Activated CD4-positive, alpha-beta T cell treated with anti-CD3 and anti-CD28 coated beads, Interleukin-2, Interleukin-6, amounts not matched to agents 100 ng/mL and 50 ng/mL, durations not matched to agents 16 hours and 8 hours (primary cell): ENCODE results near the gene PLD3.
A peak's percentile ranks its signal among the peaks of the same experiment; 100 is the strongest.

Experiments used
- DNase-seq: peaks from one replicate; pipeline ENCODE4 v3.0.0-alpha.2; 2020

Gene PLD3

DNA sequence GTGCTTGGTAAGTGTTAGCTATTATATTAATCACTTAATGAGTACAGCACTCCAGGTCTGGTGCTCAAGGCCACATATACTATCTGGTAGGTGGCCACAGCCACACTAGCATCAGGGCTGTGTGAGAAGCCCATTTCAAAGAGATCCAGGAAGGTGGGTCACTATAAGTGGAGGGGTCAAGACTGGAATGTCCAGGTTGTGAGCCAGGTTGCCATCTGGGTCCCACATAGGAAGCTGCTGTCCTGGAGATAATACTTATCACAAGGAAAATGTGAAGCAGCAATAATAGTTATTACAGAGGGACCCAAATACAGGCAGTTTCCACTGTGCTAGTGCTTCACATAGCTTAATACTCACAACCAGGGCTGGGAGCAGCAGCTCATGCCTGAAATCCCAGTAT lies 13.4 kb upstream of the PLD3 start:
- no peak for DNase-seq

DNA sequence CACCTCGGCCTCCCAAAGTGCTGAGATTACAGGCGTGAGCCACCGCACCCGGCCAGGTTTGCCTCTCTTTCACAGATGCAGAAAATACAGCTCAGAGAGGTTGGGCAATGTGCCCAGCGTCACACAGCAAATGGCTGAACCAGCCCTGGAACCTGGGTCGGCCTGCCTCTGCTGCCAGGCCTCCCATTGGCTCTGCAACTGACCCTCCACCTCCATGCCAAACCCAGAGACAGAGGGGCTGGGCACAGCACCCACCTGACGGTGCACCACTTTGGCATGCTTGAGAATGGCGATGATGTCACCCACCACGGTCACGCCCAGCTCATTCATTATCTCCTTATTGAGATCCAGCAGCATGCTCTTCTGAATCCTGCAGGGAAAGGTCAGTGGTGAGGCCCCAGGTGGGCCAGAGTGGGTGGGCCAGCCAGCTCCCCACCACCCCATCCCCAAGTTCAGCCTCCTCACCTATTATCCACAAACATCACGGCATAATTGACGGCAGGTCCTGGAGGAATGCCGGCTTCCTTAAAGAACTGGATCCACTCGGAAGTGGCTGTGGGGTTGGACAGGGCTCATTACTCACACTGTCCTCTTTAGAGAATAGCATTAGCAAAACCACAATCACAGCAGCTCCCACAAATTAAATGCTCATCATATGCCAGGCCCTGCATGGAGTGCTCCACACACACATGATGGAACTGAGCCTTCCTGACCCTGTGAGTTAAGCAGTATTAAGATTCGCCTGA lies 12.5 kb upstream of the PLD3 start:
- no peak for DNase-seq

DNA sequence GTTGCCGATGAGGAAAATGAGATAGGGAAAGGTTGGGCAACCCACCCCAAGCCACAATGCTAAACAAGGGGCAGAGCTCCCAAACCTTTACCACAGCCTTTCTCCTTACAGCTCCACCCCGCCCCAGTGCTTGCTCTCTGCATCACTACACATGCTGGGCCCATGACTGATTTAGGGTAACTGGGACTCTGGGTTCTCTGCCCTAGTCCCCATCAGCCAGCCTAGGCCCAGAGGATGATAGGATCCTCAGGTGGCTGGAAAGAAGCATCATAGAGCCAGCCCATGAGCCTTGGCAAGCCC lies 11.9 kb upstream of the PLD3 start:
- DNase-seq: no peak

DNA sequence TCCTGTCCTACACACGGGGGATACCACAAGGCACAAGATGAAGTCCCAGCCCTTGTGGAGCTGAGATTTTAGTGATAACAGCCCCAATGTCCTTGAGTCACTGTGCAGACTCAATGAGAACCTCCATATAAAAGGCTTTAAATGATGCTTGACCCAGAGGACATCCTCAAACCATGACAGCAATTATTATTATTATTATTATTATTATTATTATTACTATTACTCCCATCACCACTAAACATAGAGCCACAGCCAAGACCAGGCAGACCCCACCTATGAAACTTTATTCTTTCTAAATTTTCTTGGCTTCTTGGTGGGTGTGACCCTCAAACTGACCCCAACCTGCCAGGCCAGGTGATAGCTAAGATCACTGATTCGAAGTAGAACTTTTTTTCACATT lies 11.4 kb upstream of the PLD3 start:
- DNase-seq: no peak

DNA sequence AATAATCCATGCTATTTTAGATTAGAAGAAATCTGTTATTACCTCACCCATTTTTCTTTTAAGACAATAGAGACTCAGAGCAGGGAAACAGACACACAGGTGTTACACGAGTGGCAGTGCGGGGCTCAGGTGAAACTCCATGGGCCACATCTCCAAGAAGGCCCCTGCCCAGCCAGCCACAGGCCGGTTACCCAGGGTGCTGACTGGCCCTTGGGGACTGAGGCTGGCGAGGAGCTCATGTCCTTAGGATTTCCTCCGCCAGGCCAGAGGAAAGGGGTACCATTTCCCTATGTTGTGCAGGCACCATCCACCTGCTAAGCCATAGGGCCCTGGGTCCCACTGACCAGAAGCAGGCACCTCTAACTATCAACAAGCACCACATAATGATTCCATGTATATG lies 10.9 kb upstream of the PLD3 start:
- no peak for DNase-seq

DNA sequence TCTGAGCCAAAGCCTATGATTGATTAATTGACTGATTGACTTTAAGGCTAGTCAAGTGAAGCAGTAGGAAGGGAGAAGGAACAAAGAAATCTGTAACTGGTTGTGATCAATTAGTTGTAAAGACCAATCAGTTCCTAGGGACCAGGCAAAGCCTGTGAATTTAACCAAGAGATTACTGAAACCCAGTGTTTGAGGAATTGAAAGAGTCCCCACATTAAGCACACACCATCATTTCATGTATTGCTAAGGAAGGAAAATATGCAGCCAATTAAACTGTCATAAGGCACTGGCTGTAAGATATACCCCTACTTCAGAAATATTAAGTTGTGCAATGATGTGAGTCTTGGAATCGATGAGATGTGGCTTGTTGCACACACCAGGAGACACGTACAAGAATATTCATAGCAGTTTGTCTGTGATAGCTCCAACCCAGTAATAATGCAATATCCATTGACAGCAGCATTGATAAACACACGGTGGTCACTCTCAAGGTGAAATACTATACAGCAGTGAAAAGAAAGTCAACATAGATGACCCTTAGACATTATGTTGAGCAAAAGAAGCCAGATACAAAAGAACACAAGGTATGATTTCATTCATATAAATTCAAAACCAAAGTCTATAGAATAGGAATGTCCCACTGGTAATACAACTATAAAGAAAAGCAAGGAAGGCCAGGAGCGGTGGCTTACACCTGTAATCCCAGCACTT lies 9.3 kb upstream of the PLD3 start:
- no peak for DNase-seq

DNA sequence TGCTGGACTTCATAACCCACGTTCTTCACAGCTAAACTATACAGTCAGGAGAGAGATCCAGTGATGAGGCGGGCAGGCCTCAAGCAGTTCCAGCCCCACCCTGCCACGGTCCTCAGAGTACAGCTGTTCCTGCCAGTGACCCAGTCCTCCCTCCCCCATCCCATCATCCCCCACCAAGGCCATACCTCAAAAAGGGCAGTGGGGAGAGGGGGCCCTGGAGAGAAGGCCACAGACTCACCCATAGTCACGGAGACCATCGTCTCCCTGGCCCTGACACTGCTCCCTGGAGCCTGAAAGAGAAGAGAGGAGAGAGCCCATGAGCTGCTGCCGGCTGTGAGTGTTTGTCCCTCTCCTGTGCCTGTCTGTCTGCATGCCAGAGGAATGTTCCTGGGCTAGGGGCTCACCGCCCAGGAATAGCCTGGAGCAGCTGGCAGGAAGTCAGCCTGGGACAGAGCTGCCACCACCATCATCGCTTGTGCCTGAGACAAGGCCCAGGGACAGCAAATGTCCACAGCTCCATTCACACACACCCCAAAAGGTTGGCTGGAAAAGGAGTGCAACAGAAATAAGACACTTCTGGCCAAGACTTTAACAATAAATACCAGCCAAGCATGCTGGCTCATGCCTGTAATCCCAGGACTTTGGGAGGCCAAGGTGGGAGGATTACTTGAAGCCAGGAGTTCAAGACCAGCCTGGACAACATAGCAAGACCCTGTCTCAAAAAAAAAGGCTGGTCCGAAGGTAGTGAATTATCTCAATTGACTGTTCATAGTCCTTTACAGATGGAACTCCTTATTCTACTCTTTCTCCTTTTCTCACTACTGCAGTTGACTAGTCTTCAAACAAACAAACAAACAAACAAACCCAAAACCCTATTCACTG lies 6.7 kb upstream of the PLD3 start:
- no peak for DNase-seq

DNA sequence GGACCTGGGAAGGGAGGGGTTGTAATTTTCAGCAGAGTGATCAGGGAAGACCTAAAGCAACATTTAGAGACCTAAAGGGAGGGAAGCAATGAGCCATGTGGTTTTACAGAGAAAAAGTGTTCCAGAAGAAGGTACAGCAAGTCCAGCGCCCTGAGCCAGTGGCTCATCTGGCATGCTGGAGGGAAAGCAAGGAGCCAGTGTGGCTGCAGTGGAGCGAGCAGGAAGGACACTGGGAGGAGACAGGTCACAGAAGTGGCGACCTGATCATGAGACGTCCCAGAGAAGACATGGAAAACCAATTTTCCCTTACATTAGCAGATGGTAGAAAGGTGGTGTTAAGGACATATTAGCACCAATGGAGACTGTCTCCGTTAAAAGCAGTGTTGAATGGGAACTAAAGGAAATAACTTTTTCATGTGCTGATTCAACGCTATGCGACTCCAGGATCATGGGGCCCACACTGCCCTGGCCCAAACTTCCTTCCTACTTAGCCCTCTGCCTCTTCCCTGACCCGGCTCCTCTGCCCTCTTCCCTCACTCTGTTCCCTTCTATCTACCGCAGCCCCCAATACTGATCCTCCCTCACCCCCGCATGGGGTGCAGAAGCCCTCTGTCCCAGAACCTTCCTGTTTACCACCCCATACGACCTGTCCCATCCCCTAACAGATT lies 5.7 kb upstream of the PLD3 start:
- DNase-seq: no peak

DNA sequence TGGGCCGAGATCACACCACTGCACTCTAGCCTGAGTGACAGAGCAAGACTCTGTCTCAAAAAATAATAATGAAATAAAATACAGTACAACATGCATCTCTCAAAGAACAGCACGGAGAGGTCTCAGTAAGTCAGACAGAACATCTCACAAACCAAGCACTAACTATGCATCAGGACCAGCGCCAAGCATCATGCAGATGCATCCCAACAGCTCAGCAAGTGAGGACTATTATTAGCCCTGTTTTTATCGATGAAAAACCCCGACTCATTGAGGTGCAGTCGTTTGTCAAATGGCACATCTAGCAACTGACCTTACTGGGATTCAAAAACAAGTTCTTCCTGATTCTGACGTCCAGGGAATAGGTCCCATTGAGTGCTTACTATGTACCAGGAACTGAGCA lies 4.1 kb upstream of the PLD3 start:
- no peak for DNase-seq

DNA sequence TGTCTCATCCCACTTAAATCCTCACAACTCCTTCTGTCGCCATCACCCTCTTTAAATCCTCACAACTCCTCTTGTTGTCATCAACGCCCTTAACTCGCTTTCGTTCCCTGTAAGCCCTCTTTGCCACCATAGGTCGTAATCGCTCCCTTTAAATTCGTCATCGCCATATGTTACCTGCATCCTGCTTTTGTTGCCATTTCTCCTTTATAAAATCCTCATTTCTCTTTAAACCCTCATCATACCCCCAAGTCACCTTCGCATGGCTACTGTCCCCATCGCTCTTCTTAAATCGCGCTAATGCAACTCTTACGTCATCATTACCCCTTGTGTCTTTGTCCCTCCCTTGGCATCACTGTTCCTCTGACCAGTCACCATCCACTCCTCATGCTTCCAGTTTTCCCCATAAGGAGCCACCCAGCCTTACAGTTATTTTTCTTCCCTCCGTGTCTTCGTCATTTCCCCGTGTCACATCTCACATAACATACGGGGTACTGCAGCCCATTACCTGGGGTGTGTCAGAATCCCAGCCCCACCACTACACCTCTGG lies 539 bp downstream of the PLD3 start:
- peak; percentile 28 for DNase-seq

DNA sequence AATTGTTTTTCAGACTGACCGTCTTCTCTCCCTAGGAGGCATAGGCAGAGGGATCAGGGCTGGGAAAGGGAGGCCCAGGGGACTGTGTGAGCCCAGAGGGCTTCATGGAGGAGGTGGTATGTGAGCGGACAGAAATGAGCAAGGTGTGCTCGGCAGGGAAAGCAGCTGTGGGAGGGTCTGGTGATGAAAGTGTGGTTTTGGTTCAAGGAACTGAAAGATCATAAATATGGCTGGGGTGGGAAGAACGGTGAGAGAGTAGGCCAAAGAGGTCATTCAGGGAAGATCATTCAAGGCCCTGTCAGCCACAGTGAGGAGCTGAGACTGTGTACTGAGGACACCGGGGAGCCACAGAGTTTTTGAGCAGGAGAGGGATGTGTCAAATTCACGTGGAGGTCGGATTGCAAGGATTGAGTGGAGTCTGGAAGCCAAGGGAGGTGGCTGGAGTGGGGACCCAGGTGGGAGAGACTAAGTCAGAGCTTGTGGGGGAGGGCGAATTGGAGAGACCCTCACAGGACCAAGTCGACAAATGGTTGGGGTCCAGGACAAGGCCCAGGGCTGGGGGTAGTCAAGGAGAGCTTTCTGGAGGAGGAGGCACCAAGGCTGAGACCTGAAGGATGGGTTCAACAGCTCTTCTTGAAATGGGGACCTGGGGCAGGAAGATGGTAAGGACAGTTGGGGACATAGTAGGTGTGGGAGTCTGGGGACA lies 7.6 kb downstream of the PLD3 start:
- no peak for DNase-seq

DNA sequence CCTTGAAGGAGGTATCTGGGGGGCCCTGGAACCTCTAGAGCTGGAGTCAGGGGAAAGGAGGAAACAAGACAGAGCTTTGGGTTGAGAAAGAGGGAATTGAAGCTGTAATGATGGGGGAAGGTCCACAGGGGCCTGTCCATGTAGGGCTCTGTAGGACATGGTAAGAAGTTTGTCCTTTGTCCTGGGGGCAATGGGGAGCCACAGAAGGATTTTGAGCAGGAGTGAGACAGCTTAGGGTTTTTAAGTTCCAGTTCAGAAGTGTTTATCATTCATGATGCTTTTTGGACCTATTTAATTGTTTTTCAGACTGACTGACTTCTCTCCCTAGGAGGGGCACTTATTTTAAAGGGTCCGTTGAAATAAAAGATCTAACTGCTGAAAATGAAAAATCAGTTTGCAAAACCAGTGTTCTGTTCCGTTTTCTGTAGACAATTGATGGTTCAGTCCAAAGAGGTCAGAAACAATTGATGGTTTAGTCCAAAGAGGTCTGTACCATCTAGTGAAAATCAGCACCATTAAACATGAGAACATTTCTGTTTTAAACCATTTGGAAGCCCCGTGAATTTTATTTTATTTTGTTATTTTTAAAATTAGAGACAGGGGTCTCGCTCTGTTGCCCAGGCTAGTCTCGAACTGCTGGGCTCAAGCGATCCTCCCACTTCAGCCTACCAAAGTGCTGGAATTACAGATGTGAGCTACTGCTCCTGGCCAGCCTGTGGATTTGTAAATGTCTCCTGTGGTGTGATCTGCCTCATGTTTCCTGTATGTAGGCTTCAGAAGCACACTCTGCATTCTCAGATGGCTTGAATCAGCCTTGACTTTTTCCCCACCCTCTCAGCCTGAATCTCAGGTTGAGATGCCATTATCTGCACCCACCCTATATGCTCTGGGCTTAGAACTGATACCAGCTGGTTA lies 8.4 kb downstream of the PLD3 start:
- DNase-seq: no peak

DNA sequence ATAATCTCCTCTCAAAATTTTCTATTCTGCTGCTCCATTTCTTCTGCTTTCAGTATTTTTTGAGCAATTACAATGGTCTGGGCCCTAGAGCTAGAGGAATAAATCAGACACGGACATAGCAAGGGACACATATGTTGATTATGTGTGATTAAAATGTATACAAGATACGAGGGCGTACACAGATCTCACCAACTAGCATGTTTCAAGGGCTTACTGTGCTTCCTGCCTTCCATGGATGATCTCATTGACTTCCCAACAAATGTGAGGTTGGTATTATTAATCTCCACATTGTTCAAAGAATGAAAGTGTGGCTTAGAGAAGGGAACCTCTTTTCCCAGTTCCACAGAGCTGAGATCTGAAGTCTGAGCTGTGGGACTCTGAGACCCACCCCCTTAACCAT lies 9.1 kb downstream of the PLD3 start:
- no peak for DNase-seq

DNA sequence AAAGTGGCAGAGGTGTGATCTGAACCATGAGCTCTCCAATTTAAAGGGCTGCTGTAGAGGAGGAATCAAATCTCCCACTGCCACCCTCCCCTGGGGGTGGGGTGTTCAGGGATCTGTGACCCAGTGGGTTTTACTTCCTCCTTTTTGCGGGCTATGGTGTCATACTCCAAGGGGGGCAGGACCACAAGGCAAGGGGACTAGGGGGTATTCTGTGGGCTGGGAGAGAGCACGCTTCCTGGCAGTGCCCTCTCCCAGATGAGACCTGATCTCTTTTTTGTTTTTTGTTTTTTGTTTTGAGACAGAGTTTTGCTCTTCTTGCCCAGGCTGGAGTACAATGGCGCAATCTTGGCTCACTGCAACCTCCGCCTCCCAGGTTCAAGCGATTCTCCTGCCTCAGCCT lies 10.3 kb downstream of the PLD3 start:
- DNase-seq: no peak

DNA sequence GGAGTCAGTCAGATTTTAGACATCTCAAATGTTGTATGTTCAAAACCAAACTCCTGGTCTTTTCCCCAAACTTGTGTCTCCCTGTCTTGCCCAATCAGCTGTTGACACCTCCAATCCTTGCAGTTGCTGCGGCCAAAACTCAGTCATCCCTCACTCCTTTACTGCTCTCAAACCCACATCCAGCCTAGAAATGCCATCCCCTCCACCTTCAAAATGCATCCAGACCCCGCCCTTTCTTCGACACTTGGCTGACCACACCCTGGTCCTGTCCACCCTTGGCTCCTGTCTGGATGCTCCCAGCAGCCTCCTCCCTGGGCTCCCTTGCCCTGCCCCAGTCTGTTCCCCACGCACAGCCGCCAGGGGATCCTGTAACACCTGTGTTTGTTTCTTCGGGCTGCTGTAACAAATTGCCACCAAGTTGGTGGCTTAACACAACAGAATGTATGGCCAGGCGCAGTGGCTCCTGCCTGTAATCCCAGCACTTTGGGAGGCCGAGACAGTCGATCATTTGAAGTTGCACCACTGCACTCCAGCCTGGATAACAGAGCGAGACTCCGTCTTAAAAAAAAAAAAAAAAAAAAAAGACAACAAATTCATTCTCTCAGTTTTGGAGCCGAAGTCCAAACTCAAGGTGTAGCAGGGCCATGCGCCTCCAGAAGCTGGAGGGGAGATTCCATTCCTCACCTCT lies 11.7 kb downstream of the PLD3 start:
- no peak for DNase-seq

DNA sequence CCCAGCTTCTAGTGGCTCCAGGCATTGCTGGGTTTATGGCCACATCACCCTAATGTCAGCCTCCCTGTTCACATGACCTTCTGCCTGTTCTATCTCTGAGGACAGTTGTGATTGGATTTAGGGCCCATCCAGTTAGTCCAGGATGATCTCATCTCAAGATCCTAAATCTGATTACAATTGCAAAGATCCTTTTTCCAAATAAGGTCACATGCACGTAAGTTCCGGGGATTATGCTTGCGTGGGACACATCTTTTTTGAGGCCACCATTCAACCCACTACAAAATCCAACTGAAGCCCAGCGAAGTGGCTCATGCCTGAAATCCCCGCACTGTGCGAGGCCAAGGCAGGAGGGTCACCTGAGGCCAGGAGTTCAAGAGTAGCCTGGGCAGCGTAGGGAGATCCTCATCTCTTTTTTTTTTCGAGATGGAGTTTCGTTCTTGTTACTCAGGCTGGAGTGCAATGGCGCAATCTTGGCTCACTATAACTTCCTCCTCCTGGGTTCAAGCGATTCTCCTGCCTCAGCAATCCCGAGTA lies 12.3 kb downstream of the PLD3 start:
- no peak for DNase-seq

DNA sequence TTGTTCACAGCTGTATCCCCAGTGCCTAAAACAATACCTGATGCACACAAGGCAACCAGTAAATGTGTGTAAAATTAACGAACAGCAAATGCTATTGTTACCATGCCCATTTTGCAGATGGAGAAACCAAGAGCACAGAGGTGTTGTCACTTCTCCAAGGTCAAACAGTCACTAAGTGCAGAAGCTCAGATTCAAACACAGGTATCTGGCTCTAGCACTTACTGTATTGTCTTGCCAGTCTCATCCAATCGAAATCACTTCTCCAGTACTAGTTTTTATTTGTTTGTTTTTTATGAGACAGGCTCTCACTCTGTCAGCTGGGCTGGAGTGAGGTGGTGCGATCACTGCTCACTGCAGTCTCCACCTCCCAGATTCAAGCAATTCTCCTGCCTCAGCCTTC lies 13.7 kb downstream of the PLD3 start:
- DNase-seq: no peak

DNA sequence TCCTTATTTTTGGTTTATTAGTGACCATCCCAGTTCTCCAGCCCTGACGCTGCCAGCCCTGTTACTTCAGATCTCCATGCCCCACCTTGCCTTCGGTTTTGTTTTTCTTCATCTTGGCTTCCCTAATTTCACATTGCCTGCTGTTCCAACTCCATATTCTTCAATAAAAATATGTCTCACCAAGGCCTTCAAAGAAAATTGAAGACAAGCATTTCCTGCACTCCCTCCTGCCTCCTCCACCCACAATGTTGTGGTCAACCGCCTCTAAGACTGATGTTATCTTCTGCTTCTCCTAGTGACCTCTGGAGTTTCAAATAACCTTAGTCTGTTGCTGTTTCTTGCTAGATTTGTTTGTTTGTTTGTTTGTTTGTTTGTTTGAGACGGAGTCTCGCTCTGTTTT lies 14.6 kb downstream of the PLD3 start:
- DNase-seq: peak; percentile 21

DNA sequence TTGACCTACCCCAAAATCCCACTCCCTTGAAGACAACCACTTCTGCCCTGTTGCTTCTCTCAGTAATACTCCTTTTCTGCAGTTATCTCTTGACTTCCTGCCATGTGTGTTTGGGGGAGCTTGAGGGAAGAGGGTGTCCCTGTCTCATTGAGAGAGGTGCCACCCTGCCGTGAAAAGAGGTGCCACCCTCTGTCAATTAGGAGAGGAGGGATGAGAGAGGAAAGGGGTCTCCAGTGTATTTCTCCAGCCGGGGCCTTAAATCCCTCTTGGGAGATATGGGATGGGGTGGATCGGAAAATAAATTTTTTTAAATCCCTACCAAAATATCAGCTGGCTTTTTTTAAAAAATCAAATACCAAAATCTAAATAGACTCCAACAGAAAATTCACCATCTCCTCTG lies 16.5 kb downstream of the PLD3 start:
- DNase-seq: no peak

DNA sequence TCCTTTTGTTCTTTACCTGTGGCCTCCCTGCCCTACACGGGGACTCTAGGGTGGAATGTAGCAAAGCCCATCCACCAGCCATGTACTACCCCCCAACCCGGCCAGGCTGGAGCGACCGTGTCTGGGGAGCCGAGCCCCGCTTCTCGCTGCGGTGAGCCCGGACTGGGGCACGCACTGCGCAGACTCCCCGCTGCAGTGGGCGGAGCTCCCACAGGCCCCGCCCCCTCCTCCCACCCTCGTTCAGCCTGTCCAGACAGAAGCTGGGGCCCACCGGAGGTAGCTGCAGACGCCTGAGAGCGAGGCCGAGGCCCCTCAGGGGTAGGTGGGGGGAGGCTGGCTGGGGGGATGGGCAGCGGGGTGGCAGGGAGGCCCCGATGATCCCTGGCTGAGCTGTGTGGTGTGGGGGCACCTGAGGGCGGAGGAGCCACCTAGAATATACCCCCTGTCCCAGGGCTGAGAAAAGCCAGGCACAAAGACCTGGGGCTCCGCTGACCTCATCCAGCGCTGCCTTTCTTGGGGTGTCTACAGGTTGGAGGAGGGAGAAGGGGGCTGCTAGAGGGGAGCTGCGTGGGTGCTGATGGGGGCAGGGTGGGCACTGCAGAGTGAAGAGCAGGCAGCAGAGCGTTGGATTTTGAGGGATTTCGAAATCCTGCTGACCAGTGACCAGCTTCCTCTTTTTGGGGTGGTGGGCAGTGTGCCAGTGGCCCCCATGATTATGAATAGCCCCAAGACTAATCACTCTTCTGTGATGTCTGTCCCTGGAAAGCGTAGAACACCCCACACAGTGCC lies 17.3 kb downstream of the PLD3 start:
- peak; percentile 70 for DNase-seq
